ENCODE data around the gene CRYGN.

DNA sequence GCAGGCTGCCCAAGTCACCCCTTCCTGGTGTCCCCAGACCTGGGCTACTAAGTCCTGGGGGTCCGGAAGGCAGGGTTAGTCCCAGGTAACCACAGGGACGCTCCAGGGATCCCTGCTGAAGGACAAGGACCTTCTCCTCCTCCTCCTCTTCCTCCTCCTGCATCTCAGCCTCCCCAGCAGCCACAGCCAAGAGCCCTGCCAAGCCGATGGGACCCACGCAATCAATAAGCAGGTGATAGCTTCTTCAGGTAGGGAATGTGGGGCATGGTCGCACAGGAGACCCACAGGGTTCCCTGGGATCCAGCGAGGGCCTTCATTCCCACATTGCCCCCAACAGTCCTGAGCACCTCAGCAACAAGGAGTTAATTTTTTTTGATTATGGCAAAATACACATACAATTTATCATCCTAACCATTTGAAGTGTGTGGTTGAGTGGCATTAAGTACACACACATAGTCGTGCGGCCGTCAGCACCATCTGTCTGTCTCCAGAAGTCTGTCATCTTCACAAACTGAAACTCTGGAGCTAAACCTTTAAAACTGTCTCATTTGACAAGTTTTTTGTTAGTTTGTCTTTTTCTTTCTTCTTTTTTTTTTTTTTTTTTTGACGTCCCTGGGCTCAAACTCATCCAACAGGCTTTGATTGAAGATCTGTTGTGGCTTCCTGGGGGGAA is 12.1 kb downstream of the CRYGN start:
- TF ChIP-seq KDM5B (CRISPR knock-in tag; IDR thresholded peaks at IDR 0.05; ENCODE audit: borderline replicate concordance), result no peak
- TF ChIP-seq, protein P1, sequence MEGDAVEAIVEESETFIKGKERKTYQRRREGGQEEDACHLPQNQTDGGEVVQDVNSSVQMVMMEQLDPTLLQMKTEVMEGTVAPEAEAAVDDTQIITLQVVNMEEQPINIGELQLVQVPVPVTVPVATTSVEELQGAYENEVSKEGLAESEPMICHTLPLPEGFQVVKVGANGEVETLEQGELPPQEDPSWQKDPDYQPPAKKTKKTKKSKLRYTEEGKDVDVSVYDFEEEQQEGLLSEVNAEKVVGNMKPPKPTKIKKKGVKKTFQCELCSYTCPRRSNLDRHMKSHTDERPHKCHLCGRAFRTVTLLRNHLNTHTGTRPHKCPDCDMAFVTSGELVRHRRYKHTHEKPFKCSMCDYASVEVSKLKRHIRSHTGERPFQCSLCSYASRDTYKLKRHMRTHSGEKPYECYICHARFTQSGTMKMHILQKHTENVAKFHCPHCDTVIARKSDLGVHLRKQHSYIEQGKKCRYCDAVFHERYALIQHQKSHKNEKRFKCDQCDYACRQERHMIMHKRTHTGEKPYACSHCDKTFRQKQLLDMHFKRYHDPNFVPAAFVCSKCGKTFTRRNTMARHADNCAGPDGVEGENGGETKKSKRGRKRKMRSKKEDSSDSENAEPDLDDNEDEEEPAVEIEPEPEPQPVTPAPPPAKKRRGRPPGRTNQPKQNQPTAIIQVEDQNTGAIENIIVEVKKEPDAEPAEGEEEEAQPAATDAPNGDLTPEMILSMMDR (CRISPR knock-in tag; IDR thresholded peaks at IDR 0.05), result no peak
- TF ChIP-seq TAF1 (CRISPR knock-in tag; IDR thresholded peaks at IDR 0.05), result no peak
- no peak for TF ChIP-seq PAX8 (CRISPR knock-in tag; IDR thresholded peaks at IDR 0.05; ENCODE audit: borderline replicate concordance)
- no peak for TF ChIP-seq MXI1 (IDR thresholded peaks at IDR 0.05; ENCODE audit: borderline replicate concordance, low read depth, low read length)
- no peak for TF ChIP-seq ATF1 (CRISPR knock-in tag; IDR thresholded peaks at IDR 0.05)
- TF ChIP-seq AGO1 (IDR thresholded peaks at IDR 0.05; ENCODE audit: low read depth, low read length, poor library complexity, severe bottlenecking), result no peak
- TF ChIP-seq ATF2 (CRISPR knock-in tag; IDR thresholded peaks at IDR 0.05), result no peak
- TF ChIP-seq ZBTB1 (CRISPR knock-in tag; IDR thresholded peaks at IDR 0.05; ENCODE audit: borderline replicate concordance), result no peak
- TF ChIP-seq ZNF747 (CRISPR knock-in tag; IDR thresholded peaks at IDR 0.05; ENCODE audit: borderline replicate concordance), result no peak
